ENCODE measurements around the gene RBBP8NL.

Gene RBBP8NL

DNA sequence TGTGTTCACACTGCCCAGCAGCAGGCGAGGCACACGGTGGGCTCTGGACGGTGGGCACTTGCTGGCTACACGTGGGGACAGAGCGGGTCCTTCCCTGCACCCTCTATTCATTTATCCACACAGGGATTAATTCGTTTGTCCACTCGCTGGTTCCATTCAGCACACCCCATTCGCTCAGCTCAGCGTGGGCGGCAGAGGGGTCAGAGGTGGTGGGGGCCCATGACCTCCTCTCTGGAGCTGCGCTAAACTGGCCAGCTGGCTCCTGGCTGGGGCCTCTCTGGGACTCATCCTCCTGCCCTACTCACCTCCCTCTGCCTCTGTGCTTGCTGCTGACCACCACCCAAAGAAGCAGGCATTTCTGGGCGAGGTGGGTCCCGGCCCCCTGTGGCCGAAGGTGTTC, 21.4 kb upstream of the RBBP8NL start:
- DNase-seq (ENCODE audit: insufficient read length, low spot score) (no peak), FAIRE-seq (no peak)
- TF ChIP-seq, protein P1, sequence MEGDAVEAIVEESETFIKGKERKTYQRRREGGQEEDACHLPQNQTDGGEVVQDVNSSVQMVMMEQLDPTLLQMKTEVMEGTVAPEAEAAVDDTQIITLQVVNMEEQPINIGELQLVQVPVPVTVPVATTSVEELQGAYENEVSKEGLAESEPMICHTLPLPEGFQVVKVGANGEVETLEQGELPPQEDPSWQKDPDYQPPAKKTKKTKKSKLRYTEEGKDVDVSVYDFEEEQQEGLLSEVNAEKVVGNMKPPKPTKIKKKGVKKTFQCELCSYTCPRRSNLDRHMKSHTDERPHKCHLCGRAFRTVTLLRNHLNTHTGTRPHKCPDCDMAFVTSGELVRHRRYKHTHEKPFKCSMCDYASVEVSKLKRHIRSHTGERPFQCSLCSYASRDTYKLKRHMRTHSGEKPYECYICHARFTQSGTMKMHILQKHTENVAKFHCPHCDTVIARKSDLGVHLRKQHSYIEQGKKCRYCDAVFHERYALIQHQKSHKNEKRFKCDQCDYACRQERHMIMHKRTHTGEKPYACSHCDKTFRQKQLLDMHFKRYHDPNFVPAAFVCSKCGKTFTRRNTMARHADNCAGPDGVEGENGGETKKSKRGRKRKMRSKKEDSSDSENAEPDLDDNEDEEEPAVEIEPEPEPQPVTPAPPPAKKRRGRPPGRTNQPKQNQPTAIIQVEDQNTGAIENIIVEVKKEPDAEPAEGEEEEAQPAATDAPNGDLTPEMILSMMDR (IDR thresholded peaks at IDR 0.05; ENCODE audit: insufficient read depth, missing control alignments), result no peak

DNA sequence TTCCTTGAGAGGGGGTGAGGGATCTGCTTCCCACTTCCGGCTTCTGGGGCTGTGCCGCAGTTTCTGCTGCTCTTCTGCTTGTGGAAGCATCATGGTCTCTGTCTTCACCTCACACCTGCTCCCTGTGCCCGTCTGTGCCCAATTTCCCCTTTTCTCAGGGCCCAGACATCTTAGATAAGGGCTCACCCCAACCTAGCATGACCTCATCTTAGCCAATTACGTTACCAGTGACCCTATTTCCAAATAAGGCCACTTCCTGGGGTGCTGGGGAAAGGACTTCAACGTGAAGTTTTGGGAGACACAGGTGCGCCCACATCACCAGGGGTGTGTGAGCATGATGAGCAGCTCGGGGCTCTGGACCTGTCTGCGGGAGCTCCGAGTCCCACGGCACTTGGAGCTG, 20.7 kb upstream of the RBBP8NL start:
- DNase-seq (ENCODE audit: insufficient read length, low spot score) (no peak), FAIRE-seq (no peak)
- TF ChIP-seq, protein P1 (IDR thresholded peaks at IDR 0.05; ENCODE audit: insufficient read depth, missing control alignments), result no peak

DNA sequence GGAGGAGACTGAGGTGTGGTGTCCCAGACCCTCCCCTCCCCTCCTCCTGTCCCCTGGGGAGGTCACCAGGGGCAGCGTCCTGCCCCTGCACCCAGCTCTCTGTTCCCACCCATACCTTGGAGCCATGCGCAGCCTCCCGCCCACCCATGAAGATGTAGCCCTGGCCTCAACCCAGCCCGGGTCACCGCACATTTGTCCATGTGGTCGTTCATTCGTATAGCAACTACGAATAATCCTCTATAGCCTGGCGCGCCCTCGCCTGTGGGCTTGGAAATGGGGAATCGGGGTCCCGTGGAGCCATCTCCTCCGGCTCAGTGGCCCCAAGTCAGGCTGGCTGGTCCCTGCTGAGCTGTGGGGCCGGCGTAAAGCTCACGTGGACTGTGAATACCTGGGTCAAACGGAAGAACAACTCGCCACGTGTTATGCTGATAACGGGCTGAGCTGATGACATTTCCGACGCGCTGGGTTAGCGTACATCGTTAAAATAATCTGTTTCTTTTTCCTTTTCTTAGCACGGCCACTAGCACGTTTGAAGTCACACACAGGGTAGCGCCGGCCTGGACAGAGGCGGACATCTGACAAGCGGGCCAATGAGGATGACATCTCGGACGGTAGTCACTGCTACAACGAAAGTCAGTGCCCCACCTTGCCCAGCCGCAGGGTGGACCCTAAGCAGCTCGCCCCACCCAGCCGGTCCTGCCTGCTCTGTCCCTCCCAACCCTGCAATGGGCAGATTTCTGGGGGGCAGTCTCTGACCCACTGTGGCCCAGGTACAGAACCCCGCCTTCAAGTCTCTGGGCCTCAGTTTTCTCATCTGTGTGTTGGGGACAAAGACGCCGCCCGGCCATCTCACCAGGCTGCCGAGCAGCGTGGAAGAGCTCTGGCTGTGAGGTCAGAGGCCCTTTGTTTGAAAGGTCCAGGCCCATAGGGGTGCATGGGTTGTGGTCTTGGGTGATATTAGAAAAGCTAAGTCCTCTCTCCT, 19.8 kb upstream of the RBBP8NL start:
- FAIRE-seq, result no peak
- DNase-seq (ENCODE audit: insufficient read length, low spot score), result no peak
- TF ChIP-seq, protein P1 (IDR thresholded peaks at IDR 0.05; ENCODE audit: insufficient read depth, missing control alignments), result no peak

DNA sequence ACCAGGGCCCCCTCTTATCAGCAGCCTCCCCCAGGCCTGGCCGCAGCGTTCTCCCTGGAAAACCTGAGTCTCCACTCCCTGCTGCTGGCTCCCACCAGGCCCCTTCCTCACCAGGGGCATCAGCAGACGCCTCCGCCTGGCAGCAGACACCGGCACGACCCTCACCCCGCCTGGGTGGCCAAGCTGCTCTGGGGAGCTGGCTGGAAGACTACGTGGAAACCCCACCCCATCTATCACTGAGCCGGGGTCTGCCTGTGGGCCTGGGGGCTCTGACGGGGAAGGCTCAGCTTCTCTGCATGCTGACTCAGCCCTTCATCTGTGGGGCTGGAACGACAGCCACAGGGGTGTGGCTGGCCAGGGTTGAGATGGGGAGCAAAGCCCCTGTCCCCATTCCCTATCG, 19.1 kb upstream of the RBBP8NL start:
- TF ChIP-seq, protein P1 (IDR thresholded peaks at IDR 0.05; ENCODE audit: insufficient read depth, missing control alignments), result no peak
- DNase-seq (ENCODE audit: insufficient read length, low spot score), result no peak
- no peak for FAIRE-seq

DNA sequence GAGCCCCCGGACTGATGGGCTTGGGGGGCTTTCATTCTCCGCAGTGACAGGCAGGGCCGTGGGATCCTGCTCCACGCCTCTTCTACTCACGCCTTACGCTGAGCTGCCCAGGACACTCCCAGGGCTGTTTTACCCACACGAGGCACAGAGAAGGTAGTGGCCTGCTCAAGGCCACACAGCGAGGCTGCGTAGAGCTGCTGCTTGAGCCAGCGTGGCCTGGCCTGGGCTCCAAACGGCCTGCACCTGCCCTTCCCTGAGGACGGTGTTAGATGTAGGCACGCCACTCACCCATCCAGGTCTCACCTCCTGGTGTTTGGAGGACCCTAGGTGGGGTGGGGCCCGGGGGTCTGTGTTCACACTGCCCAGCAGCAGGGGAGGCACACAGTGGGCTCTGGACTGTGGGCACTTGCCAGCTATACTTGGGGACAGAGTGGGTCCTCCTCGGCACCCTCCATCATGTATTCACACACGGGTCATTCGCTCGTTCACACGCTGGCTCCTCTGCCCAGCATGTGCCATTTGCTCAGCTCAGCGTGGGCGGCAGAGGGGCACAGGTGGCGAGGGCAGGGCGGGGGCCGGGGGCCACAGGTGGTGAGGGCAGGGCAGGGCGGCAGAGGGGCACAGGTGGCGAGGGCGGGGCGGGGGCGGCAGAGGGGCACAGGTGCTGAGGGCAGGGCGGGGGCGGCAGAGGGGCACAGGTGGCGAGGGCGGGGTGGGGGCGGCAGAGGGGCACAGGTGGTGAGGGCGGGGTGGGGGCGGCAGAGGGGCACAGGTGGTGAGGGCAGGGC, 18.4 kb upstream of the RBBP8NL start:
- DNase-seq (ENCODE audit: insufficient read length, low spot score), result no peak
- FAIRE-seq, result no peak
- TF ChIP-seq, protein P1 (IDR thresholded peaks at IDR 0.05; ENCODE audit: insufficient read depth, missing control alignments), result no peak

DNA sequence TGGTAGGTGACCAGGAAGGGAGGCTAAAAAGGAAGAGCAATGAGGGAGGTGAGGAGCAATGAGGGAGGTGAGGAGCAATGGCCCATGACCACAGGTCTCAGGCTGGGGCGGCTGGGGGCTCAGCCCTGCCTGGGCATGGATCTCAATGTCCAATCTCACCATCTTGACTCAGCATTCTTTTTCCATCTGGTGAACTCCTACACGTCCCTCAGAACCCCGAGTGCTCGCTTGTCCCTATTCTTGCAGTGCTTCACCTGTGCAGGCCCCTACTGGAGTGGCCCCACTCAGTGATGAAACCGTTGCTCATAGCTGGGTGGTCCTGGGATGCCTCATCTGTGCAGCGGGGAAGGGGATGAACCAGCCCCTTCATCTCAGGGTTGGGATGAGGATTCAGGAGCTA, 16.9 kb upstream of the RBBP8NL start:
- FAIRE-seq (no peak), DNase-seq (ENCODE audit: insufficient read length, low spot score) (no peak)
- TF ChIP-seq, protein P1 (IDR thresholded peaks at IDR 0.05; ENCODE audit: insufficient read depth, missing control alignments), result no peak
